NCI-H1930 (cell line): ENCODE data around the gene RAD51B.
A peak's percentile ranks its signal among the peaks of the same experiment; 100 is the strongest.
"Not testable (repeated sequence)": the region's sequence is repeated elsewhere in the genome, so short reads cannot be mapped to it uniquely, and the experiment has no call there.

Experiments
- DNase-seq, 2 experiments: peaks; one replicate each; lab custom pipeline; 2025; lab: John Stamatoyannopoulos, UW

RAD51B gene

GRCh38 chr14:68174446-68174845 lies 354.9 kb downstream of the RAD51B start:
- no peak for DNase-seq

GRCh38 chr14:68176687-68177086 lies 357.1 kb downstream of the RAD51B start:
- no peak for DNase-seq

DNA sequence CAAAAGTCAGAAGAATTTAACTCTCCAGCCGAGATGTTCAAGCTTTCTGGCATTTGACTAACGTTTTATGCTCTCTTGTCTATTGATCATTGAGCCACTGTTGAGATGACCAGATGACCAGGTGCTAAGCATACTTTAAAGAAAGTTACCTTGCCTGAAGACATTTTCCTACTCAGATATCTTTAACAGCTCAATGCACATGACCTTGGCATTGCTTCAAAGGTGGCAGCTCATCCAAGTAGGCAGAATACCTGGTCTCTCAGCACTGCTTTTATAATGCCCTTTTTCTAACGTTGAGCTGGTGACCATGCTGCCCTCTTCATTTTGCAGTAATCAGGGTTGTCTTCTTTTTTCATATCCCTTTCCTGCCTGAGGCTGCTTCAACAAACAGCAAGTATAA lies 358.1 kb downstream of the RAD51B start:
- no peak for DNase-seq

- no peak for DNase-seq
These were observed 358.7 kb downstream of the RAD51B start for GRCh38 chr14:68178282-68178681.

DNA sequence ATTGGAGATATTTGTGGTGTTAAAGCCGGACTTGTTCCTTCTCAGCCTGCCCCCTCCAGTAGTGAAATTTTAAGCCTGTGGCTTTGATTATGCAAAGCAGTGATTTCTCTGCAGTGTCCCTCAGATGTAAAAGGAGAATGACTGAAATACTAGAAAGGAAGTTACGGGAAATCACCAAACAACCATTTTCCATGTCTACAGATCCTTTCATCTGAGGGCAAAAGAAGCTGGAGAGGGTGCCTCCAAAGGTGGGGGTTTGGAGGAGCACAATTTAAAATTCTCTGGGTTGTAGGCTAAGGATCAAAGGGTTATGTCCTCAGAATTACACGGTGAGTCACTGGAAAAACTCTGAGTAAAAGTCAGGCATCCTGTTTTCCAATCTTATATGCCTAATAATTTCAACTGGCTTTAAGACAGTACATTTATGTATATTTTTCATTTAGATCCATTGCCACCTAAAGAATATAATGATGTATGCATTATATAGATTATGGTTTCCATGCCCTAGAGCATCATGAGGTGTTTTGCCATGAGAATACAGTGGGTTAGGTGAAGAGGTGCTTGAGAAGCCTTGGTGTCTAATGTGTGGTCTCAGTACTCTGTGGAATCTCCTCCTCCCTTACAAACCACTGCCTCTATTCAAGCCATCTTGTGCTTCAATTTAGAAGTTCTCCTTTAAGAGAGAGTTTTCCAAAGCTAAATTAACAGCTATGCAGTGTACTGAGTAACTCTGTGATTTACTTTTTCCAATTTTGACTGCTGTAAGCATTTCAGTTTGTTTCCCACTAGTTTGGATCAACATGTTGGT lies 362.1 kb downstream of the RAD51B start:
- DNase-seq, result no peak

- DNase-seq, result no peak
These were observed 362.9 kb downstream of the RAD51B start for GRCh38 chr14:68182492-68182891.

DNA sequence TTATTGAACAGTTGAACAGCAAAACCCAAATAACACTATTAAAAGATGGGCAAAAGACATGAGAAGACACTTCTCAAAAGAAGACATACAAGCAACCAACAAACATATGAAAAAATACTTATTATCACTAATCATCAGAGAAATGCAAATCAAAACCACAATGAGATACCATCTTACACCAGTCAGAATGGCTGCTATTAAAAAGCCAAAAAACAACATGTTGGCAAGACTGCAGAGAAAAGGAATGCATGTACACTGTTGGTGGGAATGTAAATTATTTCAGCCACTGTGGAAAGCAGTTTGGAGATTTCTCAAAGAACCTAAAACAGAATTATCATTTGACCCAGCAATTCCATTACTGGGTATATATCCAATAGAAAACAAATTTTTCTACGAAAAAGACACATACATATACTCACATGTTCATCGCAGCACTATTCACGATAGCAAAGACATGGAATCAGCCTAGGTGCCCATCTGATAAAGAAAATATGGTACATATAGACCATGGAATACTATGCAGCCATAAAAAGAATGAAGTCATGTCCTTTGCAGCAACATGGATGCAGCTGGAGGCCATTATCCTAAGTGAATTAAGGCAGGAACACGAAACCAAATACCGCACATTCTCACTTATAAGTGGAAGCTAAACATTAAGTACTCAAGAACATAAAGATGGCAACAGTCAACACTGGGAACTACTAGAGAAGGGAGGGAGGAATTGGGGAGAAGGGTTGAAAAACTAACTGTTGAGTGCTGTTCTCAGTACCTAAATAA lies 367.1 kb downstream of the RAD51B start:
- DNase-seq, result not testable (repeated sequence)

DNA sequence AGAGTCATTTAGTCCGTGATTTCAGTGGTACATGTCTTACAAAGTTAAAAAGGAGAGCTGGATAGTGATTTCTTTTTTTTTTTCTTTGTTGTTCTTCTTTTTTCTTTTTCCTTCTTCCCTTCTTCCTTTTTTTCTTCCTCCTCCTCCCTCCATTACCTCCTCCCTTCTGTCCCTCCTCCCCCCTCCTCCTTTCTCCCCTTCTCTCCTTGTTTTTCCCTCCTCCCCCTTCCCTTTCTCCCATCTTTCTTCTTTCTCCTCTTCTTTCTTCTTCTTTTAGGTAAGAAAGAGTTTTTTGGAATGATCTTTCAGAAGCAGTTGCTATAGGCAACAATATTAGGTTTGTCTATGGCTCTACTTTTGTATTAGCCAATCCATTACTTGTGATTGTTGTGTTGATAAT lies 368.6 kb downstream of the RAD51B start:
- no peak for DNase-seq

GRCh38 chr14:68190032-68190431 lies 370.5 kb downstream of the RAD51B start:
- DNase-seq, result no peak

- no peak for DNase-seq
These were observed 372.2 kb downstream of the RAD51B start for GRCh38 chr14:68191567-68192321.

- no peak for DNase-seq
These were observed 373.4 kb downstream of the RAD51B start for GRCh38 chr14:68192935-68193334.

- DNase-seq, result peak in 1 of 2 experiments; percentile 17
These were observed 374.5 kb downstream of the RAD51B start for GRCh38 chr14:68193970-68194681.

DNA sequence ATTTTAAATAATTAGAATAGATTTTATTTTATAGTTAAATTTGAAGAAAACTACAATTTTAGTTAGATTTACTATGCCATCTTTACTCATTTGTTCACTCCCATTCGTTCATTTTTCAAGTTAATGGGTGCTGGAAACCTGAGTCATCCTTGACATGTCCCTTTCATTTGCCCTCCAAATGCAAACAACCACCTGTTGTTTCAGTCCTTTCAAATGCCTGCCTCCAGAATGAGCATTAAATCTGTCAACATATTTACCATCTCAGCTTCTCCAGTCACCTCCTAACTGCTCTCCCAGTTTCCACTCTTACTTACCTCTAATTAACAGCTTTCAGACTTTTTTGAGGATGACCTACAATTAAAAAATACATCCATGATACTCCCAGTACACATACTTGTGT lies 375.5 kb downstream of the RAD51B start:
- peak; percentile 70 to 78 for DNase-seq

DNA sequence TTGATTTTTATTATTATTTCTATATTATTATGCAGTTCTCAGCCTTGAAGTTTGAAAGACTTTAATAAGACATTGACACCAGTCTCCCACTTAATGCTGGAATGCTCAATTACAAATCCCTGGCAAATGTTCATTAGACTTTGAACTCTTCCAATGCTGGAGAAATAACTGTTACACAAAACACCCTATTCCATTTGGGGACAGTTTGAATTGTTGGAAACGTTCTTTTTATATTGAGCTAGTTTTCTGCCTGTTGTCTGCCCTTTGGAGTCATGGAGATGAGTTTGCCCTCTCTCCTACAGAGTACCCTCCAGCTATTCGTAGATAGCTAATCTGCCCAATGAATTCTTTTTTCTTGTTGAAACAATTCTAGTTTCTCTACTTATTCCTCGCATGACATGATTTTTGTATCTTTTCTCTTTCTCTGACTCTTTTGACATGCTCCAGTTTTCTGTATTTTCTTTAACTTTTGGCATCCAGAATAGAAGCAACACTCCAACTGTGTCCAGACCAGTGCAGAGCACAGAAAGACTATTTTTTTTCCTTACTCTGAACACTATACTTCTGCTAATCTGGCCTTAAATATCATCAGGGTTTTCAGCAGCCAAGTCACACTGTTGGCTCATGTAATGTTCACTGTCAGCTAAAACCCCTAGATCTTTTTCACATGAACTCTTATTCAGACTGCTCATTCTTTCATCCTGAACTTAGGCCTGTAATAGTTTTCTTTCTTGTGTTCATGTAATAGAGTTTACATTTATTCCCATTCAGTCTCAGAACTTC lies 379.3 kb downstream of the RAD51B start:
- DNase-seq, result no peak

DNA sequence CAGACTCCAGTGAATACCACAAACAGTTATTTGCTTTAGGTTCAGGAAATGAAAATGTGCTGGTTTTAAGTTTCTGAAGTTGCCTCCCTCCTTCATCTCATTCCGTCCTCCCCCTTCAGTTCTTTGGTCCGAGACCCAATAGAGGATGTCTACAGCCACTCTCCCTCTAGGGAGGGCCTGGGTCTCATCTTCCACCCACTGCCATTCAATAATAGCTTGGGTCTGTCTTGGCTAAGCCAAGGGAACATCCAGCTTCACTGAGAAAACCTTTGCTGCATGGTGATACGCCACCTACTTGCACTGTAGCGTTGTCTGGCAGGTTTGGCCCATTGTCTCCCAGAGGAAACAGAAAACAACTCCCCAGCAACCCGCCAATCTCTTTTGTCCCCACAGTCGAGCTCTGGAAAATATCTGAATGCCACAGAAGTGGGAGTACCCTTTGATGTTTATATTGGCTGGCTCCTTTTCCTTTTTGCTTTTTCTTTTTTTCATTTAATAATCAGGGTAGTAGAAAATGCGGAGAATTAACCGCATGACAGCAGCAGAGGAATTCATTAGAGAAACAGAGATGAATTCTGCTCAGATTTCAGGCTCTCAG lies 380.1 kb downstream of the RAD51B start:
- DNase-seq, result no peak

GRCh38 chr14:68203871-68204270 lies 384.3 kb downstream of the RAD51B start:
- DNase-seq, result no peak

DNA sequence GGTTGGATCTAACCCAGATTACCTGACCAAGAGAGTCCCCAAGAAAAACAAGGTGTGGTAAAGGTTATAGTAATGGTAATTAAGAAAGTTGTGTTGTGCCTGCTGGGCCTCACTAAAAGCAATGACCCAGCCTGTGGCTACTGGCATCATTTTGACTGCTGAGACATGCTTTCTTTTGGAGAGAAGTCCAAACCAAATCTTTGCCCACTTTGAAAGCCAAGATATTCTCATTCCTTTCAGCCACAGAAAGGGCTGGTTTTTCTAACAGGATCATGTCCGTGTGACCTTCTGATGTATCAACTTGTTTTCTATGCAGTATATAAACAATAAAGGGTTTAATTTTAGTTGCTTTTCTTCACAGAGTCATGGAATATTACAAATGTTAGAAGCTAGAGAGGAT lies 388.6 kb downstream of the RAD51B start:
- DNase-seq, result no peak

DNA sequence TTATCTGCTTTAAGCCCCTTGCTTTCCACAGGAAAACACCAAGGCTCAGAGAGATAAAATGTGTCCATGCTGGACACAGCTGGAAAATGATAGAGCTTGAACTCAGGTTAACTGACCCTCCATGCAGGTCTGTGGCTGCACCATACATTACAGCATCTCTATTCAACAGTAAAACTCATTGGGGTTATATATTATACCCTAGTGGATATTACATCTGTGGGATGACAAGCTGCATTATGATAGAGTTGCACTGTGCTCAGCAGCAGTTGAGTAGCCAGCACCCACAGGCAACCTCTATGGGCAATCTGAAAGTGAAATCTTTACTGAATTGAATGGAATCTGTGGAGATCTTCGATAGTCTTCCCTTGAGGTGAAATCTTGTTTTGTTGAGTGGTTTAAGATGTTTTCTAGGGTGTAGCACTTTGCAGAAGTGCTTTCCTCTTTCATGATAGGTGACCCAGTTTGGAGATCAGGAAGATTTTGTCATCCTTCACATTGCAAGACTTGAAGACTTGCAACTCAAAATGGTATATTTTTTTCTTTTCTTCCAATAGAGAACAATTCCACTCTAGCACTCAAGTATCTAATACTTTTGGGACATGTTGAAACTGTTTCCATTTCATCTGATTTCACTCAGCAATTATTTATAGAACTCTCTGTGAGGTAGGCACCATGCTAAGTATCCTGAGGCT lies 389.2 kb downstream of the RAD51B start:
- no peak for DNase-seq

DNA sequence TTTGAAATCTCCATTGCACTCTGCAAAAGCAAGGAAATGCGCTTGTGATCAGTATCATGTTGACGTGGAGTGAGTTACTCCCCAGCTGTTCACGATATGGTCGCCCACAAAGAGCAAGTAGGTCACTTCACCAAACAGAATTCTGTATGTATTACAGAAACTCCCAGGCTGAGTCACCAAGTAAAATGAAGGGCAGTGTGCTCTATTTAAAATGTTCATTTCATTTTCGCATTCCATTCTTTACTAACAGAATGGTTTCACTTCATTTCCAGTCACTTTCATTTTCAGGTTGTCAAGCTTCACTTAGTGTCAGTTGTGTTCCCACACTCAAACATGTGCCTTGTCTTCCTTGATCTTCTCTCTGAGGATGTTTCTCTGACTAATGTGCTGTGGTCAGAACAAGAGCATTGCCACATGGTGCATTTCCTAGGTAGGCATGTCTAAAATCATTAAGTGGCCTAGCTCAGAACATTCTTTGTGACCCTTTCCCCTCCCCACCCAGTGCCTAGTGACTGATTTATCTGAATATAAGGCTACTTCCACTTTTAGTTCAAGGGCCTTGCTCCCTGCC lies 391.2 kb downstream of the RAD51B start:
- DNase-seq, result no peak

GRCh38 chr14:68211421-68211820 lies 391.8 kb downstream of the RAD51B start:
- no peak for DNase-seq
